HEK293T (cell line): ENCODE results near the gene ARHGEF19.

Source experiments
- BHLHE40 ChIP-seq: fragments of 450-650 bp; IDR thresholded peaks from 2 replicates; pipeline ENCODE4 v1.6.1; 2016; ENCODE audit warnings: mild to moderate bottlenecking, moderate library complexity, borderline replicate concordance
- CTBP1 ChIP-seq: fragments of 450-650 bp; IDR thresholded peaks from 2 replicates; pipeline ENCODE4 v1.6.1; 2016; ENCODE audit warnings: borderline replicate concordance
- ELF4 ChIP-seq: fragments of 450-650 bp; IDR thresholded peaks from 2 replicates; pipeline ENCODE4 v1.6.1; 2017; ENCODE audit warnings: antibody characterized with exemption
- HDGF ChIP-seq: fragments of 450-650 bp; IDR thresholded peaks from 2 replicates; pipeline ENCODE4 v1.6.1; 2017; ENCODE audit warnings: antibody characterized with exemption, borderline replicate concordance
- L3MBTL2 ChIP-seq: fragments of 450-650 bp; conservative IDR thresholded peaks from 2 replicates; pipeline ENCODE4 v1.6.1; 2016; ENCODE audit warnings: mild to moderate bottlenecking
- NFRKB ChIP-seq: fragments of 450-650 bp; IDR thresholded peaks from 2 replicates; pipeline ENCODE4 v1.6.1; 2016; ENCODE audit warnings: mild to moderate bottlenecking, moderate library complexity
- PKNOX1 ChIP-seq: fragments of 450-650 bp; IDR thresholded peaks from 2 replicates; pipeline ENCODE4 v1.6.1; 2016
- SP1 ChIP-seq: fragments of 450-650 bp; IDR thresholded peaks from 2 replicates; pipeline ENCODE4 v1.6.1; 2017
- SUZ12 ChIP-seq: fragments of 450-650 bp; IDR thresholded peaks from 2 replicates; pipeline ENCODE4 v1.6.1; 2016; ENCODE audit warnings: mild to moderate bottlenecking
- TARDBP ChIP-seq: fragments of 450-650 bp; IDR thresholded peaks from 2 replicates; pipeline ENCODE4 v1.6.1; 2016
- ZNF384 ChIP-seq: fragments of 450-650 bp; IDR thresholded peaks from 2 replicates; pipeline ENCODE4 v1.6.1; 2016

- TF ChIP-seq HDGF = no peak
- no peak for TF ChIP-seq NFRKB
- TF ChIP-seq SP1 = no peak
- no peak for TF ChIP-seq BHLHE40
- no peak for TF ChIP-seq ELF4
- TF ChIP-seq PKNOX1 = no peak
- no peak for TF ChIP-seq TARDBP
- no peak for TF ChIP-seq ZNF384
- no peak for TF ChIP-seq L3MBTL2
- TF ChIP-seq CTBP1 = no peak
- no peak for TF ChIP-seq SUZ12
These were observed 44.0 kb upstream of the ARHGEF19 start for GRCh38 chr1:16256478-16256877.
